Measurements from ENCODE around the gene AGXT.

Gene AGXT

DNA sequence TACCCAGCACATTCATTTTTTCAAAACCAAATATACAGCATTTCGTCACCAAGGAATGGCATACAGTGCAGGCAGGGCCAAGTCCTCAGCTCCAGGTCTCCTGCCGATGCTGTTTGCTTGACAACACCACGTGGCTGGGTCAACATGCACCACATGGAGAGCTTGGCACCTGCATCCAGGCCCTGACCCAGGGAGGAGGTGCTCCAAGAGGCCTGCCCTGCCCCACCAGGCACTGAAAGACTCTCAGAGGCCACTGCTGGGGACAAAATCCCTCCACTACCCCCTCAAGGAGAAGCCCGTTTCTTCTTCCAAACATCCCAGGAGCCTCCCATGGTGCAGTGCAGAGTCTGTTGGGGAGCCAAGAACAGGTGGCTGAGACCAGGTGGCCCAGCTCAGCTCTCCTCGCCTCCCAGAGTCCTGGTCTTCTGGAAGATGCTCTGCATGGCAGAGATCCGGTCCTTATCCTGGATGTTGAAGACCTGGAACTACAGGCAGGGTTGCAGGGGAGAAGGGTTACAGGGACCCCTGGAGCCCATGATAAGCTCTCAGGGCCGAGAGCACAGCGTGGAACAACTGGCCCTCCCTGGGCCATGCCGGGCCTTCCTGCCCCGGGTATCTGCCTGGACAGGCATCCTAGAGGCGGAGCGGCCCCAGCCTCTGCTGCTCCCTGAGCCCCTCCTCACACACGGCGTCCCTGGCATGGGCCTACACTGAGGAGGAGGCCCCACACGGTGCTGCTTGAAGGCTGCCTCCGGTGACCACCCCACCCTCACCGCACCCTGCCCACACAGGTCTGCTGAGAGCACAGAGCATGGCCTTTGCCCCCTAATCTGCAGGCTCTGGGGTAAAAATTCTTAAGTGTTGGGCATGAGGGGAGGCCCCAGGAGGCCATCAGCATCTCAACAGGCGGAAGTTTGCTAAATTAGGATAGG, 18.3 kb downstream of the AGXT start:
- peak in 1 of 2 experiments; percentile 60 for DNase-seq (ENCODE audit: low read depth in 1 of 2, low spot score in 1 of 2)
- TF ChIP-seq JUND (IDR thresholded peaks at IDR 0.05; ENCODE audit: low read depth): no peak
- in situ Hi-C loops (cut with HindIII; ENCODE audit: low pct_unique_long_range_greater_than_20kb, low sequenced_read_pairs): no loop called here

DNA sequence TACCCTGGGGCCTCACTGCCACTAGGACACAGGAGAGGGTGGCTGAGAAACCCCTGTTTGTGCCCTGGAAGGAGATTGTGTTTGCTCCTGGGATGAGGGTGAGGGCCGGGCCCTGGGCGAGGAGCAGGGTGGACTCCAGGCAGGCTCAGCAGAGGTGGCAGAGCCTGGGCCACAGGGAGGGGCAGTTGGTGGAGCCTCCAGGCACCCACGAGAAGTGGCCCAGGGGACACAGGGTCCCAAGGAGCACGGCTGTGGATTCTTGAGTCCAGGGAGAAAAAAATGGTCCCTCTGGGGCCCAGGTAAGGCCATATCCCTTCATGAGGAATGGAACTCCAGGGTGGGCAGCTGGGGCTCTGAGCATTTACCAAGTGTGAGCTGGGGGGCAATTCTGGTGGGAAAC, 19.0 kb downstream of the AGXT start:
- in situ Hi-C loops (cut with HindIII; ENCODE audit: low pct_unique_long_range_greater_than_20kb, low sequenced_read_pairs): no loop called here
- no peak for TF ChIP-seq JUND (IDR thresholded peaks at IDR 0.05; ENCODE audit: low read depth)
- no peak for DNase-seq (ENCODE audit: low read depth in 1 of 2, low spot score in 1 of 2)

DNA sequence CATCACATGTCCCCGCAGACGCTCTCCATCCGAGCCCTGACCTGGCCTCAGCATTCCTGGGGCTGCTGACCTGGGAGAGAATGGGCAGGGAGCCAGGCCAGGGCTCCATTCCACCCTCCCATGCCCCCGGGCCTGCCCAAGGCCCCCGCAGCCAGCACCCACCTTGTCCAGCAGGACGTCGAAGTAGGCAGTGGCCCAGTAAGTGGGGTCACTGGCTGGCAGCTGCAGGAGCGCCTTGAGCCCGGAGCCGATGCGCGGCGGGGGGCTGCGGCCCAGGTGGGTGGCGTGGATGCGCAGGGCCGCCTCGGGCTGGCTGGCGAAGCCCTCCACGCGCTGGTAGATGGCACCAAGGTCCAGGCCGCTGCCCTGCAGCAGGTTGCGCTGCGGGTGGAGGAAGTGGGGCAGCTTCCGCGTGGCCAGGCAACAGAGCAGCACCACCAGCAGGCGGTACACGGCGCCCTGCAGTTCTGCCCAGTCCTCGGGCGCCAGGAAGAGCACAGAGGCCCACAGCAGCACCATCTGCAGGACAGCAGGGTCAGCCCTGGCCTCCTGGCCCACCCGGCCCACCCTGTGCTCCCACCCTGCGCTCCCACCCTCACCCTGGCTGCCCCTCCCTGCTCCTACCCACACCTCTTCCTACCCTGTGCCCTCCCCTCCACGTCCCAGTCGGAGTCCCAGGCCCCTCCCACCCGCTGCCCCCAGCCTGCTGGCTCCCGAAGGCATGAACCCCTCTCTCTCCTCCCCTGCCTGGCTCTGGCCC, 19.7 kb downstream of the AGXT start:
- no peak for TF ChIP-seq JUND (IDR thresholded peaks at IDR 0.05; ENCODE audit: low read depth)
- in situ Hi-C loops (cut with HindIII; ENCODE audit: low pct_unique_long_range_greater_than_20kb, low sequenced_read_pairs): no loop called here
- no peak for DNase-seq (ENCODE audit: low read depth in 1 of 2, low spot score in 1 of 2)

DNA sequence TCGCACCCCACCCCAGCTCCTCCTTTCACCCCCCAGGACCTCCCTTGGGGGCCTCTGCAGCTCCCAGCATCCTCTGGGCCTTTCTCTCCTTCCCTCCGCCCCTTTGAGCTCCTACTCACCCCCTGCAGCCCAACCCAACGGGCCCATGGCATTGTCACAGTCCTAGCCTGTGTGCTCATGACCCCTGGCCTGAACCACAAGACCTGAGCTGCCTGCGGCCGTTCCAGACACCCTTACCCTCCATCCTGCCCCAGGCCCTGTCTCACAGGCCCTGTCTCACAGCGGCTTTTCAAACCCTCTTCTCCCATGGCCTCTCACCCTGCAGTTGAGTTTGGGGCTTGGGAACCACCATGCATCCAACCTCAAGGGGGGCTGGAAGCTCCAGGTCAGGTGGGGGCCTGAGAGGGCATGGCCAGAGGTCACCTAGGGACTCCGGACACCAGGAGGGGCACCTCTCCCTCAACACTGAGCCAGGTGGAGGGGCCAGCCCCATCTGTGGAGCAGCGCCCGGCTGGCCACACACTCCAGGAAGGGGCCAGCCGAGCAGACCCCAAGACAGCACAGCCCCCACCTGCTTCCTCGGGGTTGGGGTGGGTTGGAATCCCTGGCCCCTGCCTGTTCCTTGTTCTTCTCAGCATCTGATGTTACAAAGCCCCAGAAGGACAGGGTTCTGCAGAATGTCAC, 20.4 kb downstream of the AGXT start:
- DNase-seq (ENCODE audit: low read depth in 1 of 2, low spot score in 1 of 2): no peak
- no peak for TF ChIP-seq JUND (IDR thresholded peaks at IDR 0.05; ENCODE audit: low read depth)
- in situ Hi-C loops (cut with HindIII; ENCODE audit: low pct_unique_long_range_greater_than_20kb, low sequenced_read_pairs): no loop called here

DNA sequence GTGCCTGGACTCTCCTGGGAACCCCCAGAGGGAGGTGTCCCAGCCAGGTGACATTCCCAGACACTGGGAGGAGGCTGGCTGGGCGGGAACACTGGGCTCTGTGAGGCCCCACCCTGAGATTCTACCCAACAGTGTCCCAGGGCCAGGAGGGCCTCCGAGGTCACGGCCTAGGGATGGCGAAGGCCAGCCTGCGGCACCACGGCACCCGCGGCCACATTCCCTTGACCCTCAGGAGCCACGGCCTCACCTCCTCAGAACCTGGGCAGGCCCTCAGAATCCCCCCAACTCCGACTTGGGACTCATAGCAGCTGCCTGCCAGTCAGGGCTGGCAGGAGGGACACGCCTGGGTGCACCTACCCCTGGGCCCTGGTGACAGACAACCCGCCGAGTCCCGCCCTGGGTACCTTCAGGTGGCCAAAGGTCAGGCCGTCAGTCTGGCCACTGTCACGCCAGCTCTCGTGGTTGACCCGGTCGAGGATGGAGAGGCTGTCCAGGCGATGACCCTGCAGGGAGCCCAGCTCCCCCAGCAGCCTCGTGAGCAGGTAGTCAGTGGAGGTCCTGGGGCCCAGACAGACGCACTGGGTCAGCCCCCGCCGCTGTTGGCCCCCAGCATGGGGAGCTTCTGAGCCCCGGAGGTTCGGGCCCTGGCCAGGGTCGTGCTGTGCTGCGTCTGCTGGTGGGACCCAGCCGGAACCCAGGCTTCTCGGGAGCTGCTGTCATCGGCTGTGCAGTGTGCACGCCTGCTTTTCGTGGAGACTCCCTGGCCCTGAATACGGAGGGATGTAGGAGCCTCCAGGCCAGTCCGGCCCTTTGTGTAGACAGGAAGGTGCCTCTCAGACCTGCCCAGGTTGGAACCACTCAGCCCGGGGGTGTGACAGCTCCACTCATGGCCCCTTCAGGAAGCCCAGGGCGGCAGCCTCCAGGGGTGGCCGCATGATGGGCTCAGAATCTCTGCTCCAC, 21.3 kb downstream of the AGXT start:
- no peak for DNase-seq (ENCODE audit: low read depth in 1 of 2, low spot score in 1 of 2)
- in situ Hi-C loops (cut with HindIII; ENCODE audit: low pct_unique_long_range_greater_than_20kb, low sequenced_read_pairs): no loop called here
- TF ChIP-seq JUND (IDR thresholded peaks at IDR 0.05; ENCODE audit: low read depth): no peak

DNA sequence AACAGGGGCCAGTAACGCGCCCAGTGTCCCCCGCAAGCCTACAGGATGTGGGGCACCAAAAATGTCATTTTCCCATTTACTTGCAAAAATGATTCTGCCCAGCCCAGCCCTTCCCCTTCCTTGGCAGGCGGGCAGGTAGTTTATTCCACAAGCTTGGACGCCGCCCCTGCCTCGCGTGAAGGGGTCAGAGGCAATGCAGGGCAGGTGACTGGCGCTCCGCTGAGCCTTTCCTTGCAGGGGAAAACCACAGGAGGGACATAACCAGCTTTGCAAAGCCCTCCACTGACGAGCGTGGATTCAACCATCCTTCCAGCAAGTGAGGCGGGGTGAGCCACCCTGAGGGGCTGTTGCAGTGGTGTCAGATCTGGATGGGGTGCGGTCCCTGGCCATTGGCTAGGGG, 22.1 kb downstream of the AGXT start:
- in situ Hi-C loops (cut with HindIII; ENCODE audit: low pct_unique_long_range_greater_than_20kb, low sequenced_read_pairs): no loop called here
- DNase-seq (ENCODE audit: low read depth in 1 of 2, low spot score in 1 of 2): no peak
- no peak for TF ChIP-seq JUND (IDR thresholded peaks at IDR 0.05; ENCODE audit: low read depth)

DNA sequence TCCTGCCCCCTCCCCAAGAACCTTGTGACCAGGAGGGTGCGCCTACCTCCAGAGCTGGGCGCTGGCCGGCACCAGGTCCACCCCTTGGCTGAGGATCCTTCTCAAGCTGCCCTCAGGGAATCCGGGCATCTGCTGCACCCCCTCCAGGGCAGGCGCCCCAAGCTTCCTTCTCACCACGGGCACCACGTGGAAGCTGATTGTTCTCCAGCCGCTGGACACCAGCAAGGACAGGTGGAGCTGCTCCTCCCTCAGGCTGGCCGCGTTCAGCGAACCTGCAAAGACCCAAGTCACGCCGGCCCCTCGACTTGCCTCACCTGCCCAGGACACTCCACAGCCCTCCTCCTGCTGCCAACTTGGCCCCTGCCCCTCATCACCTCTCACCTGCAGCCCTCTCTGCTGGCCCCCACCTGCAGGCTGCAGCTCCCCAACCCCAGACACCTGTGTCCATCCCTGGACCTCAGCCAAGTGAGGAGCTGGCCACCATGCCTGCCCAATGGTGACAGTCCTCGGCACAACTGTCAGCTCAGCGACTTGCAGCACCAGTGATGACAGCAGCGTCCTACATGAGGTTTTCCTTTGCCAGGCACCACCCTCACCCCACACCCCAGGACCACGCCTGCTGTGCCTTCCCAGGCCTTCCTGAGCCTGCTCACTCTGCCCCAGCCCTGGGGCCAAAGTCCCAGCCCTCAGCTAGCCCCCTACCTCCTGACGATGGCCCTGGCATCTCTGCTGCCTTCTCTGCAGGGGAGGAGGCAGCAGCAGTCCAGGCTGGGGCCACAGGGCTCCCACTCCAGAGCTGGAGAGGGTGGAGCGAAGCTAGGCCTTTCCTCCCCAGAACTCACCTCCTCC, 23.1 kb downstream of the AGXT start:
- no peak for TF ChIP-seq JUND (IDR thresholded peaks at IDR 0.05; ENCODE audit: low read depth)
- in situ Hi-C loops (cut with HindIII; ENCODE audit: low pct_unique_long_range_greater_than_20kb, low sequenced_read_pairs): no loop called here
- no peak for DNase-seq (ENCODE audit: low read depth in 1 of 2, low spot score in 1 of 2)

DNA sequence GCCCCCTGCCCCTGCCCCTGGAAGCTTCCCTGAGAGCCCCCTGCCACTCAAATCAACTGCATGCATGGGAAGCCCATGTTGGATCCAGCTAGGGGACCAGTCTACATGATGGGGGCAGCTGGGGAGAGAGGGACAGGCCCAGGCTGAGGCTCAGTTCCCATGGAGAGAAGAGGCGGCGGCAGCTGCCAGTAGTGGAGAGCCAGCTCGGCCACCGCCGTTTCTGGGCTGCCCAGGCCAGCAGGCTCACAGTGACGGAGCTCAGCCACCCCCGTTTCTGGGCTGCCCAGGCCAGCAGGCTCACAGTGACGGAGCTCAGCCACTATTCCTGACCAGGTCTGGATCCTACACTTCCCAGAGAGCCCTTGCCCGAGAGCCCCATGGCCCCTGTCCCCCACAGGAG, 23.7 kb downstream of the AGXT start:
- no peak for DNase-seq (ENCODE audit: low read depth in 1 of 2, low spot score in 1 of 2)
- no peak for TF ChIP-seq JUND (IDR thresholded peaks at IDR 0.05; ENCODE audit: low read depth)
- in situ Hi-C loops (cut with HindIII; ENCODE audit: low pct_unique_long_range_greater_than_20kb, low sequenced_read_pairs): no loop called here

DNA sequence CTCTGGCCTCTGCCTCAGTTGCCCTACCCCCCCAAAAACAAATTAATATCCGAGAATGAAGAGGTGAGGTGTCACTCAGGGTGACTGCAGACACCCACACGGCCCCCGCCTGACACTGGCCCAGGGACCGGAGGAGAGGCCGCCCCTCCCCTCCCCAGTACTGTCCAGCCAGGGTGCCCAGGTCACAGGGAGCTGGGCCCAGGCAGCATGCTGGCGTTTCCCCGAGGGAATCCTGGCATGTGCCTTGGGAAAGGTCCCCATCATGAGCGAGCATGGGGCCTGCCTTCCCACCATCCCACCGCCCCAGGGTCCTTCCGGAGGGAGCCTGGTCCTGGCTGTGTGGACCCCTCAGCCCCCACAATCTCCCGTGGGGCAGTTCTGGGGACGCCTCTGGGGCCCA, 24.3 kb downstream of the AGXT start:
- no peak for TF ChIP-seq JUND (IDR thresholded peaks at IDR 0.05; ENCODE audit: low read depth)
- in situ Hi-C loops (cut with HindIII; ENCODE audit: low pct_unique_long_range_greater_than_20kb, low sequenced_read_pairs): no loop called here
- DNase-seq (ENCODE audit: low read depth in 1 of 2, low spot score in 1 of 2): no peak

DNA sequence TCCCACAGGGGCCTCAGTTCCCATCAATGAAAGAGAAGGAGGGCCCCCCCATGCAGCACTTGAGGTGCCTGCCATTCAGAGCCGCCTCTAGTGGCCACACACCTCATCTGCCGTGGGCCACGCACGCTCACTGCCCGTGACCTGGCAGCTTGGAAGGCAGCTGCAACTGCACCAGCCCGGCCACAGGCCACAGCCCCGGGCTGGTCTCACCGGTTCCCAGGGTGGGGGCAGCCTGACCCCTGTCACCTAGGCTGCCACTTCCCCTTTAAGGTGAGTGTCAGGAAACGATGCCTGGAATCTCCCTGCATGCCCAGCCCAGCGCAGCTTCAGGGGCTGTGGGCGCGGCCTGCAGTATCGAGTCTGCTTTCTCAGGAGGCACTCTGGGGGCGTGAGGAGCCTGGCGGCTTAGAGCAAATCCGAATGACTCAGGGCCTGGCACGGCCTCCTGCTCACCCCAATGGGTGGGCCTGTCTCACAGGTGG, 24.8 kb downstream of the AGXT start:
- in situ Hi-C loops (cut with HindIII; ENCODE audit: low pct_unique_long_range_greater_than_20kb, low sequenced_read_pairs): no loop called here
- no peak for TF ChIP-seq JUND (IDR thresholded peaks at IDR 0.05; ENCODE audit: low read depth)
- peak; percentile 50 to 51 for DNase-seq (ENCODE audit: low read depth in 1 of 2, low spot score in 1 of 2)

DNA sequence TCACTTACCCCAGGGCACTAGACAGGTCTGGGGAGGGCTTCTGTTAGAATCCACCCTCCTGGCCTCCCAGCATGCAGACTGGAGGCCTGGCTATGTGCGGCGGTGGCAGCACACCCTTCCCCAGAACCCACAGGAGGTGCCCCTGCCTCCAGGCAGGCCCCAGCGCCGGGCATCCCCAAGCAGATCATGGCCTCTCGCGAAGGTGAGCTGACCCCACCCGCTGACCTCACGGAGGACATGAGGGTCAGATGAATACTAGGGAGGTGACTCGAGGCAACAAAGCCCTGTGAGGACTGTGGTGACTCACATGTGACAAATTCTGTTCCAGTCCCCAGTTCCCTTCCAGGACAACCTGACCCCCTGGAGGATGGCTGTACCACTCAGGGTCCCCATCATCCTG, 25.4 kb downstream of the AGXT start:
- TF ChIP-seq JUND (IDR thresholded peaks at IDR 0.05; ENCODE audit: low read depth): no peak
- no peak for DNase-seq (ENCODE audit: low read depth in 1 of 2, low spot score in 1 of 2)
- in situ Hi-C loops (cut with HindIII; ENCODE audit: low pct_unique_long_range_greater_than_20kb, low sequenced_read_pairs): no loop called here
